ENCODE measurements around the gene LDAH.

LDAH gene

GRCh38 chr2:20691076-20691734 is 131.7 kb downstream of the LDAH start:
- no peaks in the 10 kb centered on the region for H3K27me3 ChIP-seq (replicated peaks in 2 of 5; ENCODE audit: control insufficient read depth in 4 of 5, insufficient read depth in 5 of 5, low read length in 4 of 5)
- CTCF ChIA-PET = interaction anchor here (0.9 to 3.0 kb wide), 2 partner anchors 14 to 30 kb away, joined by 3 to 14 read pairs; no protein-coding TSS in a partner anchor
- H3K27ac ChIP-seq (ENCODE audit: insufficient read depth in 1 of 2, low read depth in 1 of 2, low read length in 2 of 2, poor library complexity in 1 of 2, severe bottlenecking in 2 of 2) = no peak overlapping the region
- H3K4me1 ChIP-seq (ENCODE audit: control extremely low read depth in 1 of 4, control insufficient read depth in 4 of 4, insufficient read depth in 4 of 4, low read length in 3 of 4) = peaks cover 0 to 31% (median 2%) of the 10 kb centered on the region in 4 experiments
- POLR2A ChIA-PET = interaction anchor here (0.7 kb wide), 1 partner anchor 45 kb away, joined by 4 read pairs; no protein-coding TSS in a partner anchor
- DNase-seq = no peak
- peaks cover 4 to 52% (median 6%) of the 10 kb centered on the region in 4 experiments for H3K36me3 ChIP-seq (ENCODE audit: control insufficient read depth in 4 of 4, insufficient read depth in 4 of 4, low read length in 3 of 4)
- no peak overlapping the region for H3K4me3 ChIP-seq (ENCODE audit: control insufficient read depth in 1 of 7, extremely low read depth in 1 of 7, insufficient read depth in 4 of 7, low read depth in 2 of 7, low read length in 6 of 7)
- 96% methylated on average over 4 of the region's 6 CpGs for WGBS (ENCODE audit: insufficient coverage)
- H3K9me3 ChIP-seq (ENCODE audit: control extremely low read depth in 1 of 5, control insufficient read depth in 4 of 5, insufficient read depth in 2 of 5, low read depth in 1 of 5, low read length in 4 of 5) = no peaks in the 10 kb centered on the region

- WGBS (ENCODE audit: insufficient coverage) = 97% methylated on average over 11 of the region's 11 CpGs
- POLR2A ChIA-PET = no interaction called here
- no peaks in the 10 kb centered on the region for H3K9me3 ChIP-seq (ENCODE audit: control extremely low read depth in 1 of 5, control insufficient read depth in 4 of 5, insufficient read depth in 2 of 5, low read depth in 1 of 5, low read length in 4 of 5)
- no peak overlapping the region for H3K4me3 ChIP-seq (ENCODE audit: control insufficient read depth in 1 of 7, extremely low read depth in 1 of 7, insufficient read depth in 4 of 7, low read depth in 2 of 7, low read length in 6 of 7)
- H3K27ac ChIP-seq (ENCODE audit: insufficient read depth in 1 of 2, low read depth in 1 of 2, low read length in 2 of 2, poor library complexity in 1 of 2, severe bottlenecking in 2 of 2) = no peak overlapping the region
- no peak for DNase-seq
- CTCF ChIA-PET = interaction anchor here (0.9 to 1.2 kb wide), 2 partner anchors 9 to 92 kb away, joined by 3 read pairs; no protein-coding TSS in a partner anchor
- H3K4me1 ChIP-seq (ENCODE audit: control extremely low read depth in 1 of 4, control insufficient read depth in 4 of 4, insufficient read depth in 4 of 4, low read length in 3 of 4) = peaks cover 0 to 31% (median 2%) of the 10 kb centered on the region in 4 experiments
- H3K27me3 ChIP-seq (replicated peaks in 2 of 5; ENCODE audit: control insufficient read depth in 4 of 5, insufficient read depth in 5 of 5, low read length in 4 of 5) = no peaks in the 10 kb centered on the region
- peaks cover 3 to 55% (median 12%) of the 10 kb centered on the region in 4 experiments for H3K36me3 ChIP-seq (ENCODE audit: control insufficient read depth in 4 of 4, insufficient read depth in 4 of 4, low read length in 3 of 4)
These were observed 133.3 kb downstream of the LDAH start for GRCh38 chr2:20689428-20690264.

- DNase-seq = no peak
- H3K27me3 ChIP-seq (replicated peaks in 2 of 5; ENCODE audit: control insufficient read depth in 4 of 5, insufficient read depth in 5 of 5, low read length in 4 of 5) = no peaks in the 10 kb centered on the region
- no peak overlapping the region for H3K27ac ChIP-seq (ENCODE audit: insufficient read depth in 1 of 2, low read depth in 1 of 2, low read length in 2 of 2, poor library complexity in 1 of 2, severe bottlenecking in 2 of 2)
- H3K36me3 ChIP-seq (ENCODE audit: control insufficient read depth in 4 of 4, insufficient read depth in 4 of 4, low read length in 3 of 4) = peaks cover 7 to 55% (median 18%) of the 10 kb centered on the region in 4 experiments
- H3K4me1 ChIP-seq (ENCODE audit: control extremely low read depth in 1 of 4, control insufficient read depth in 4 of 4, insufficient read depth in 4 of 4, low read length in 3 of 4) = peaks cover 0 to 25% (median 4%) of the 10 kb centered on the region in 4 experiments
- ChIA-PET POLR2A (no interaction called here), CTCF (interaction anchor here (1.2 kb wide), 1 partner anchor 26 kb away, joined by 4 read pairs; no protein-coding TSS in a partner anchor)
- WGBS (ENCODE audit: insufficient coverage) = 100% methylated on average over 4 of the region's 4 CpGs
- no peaks in the 10 kb centered on the region for H3K9me3 ChIP-seq (ENCODE audit: control extremely low read depth in 1 of 5, control insufficient read depth in 4 of 5, insufficient read depth in 2 of 5, low read depth in 1 of 5, low read length in 4 of 5)
- no peak overlapping the region for H3K4me3 ChIP-seq (ENCODE audit: control insufficient read depth in 1 of 7, extremely low read depth in 1 of 7, insufficient read depth in 4 of 7, low read depth in 2 of 7, low read length in 6 of 7)
These were observed 135.6 kb downstream of the LDAH start for GRCh38 chr2:20687260-20687832.

DNA sequence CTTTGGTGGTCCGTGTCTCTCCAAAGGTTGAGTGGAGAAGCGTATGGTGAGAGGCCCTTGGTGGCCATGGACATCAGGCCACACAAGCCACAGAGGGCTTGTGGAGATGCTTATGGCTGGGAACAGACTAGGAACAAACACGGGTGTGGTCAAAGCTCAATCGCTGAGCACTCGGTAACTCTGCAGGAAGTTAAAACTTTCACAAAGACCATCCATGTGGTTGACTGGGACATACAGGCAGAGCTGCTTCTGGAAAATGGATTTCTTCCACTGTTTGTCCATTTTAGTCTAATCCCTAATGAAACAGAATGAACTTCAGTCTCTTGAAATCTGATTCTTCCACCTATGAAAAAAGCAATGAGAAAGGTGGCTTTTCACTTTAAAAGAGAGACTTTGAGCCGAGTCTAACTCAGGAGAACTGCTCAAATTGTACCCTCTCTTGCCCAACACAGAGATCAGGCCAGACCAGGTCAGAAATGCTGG is 138.3 kb downstream of the LDAH start:
- CTCF ChIA-PET = interaction anchor here (1.6 to 13.6 kb wide), 4 partner anchors 9 to 276 kb away, joined by 6 to 107 read pairs (median 21); no protein-coding TSS in a partner anchor
- Histone ChIP-seq H3K36me3 (ENCODE audit: control insufficient read depth in 4 of 4, insufficient read depth in 4 of 4, low read length in 3 of 4) (peaks cover 7 to 70% (median 28%) of the 10 kb centered on the region in 4 experiments), H3K4me3 (ENCODE audit: control insufficient read depth in 1 of 7, extremely low read depth in 1 of 7, insufficient read depth in 4 of 7, low read depth in 2 of 7, low read length in 6 of 7) (no peak overlapping the region), H3K9me3 (ENCODE audit: control extremely low read depth in 1 of 5, control insufficient read depth in 4 of 5, insufficient read depth in 2 of 5, low read depth in 1 of 5, low read length in 4 of 5) (no peaks in the 10 kb centered on the region), H3K27ac (ENCODE audit: insufficient read depth in 1 of 2, low read depth in 1 of 2, low read length in 2 of 2, poor library complexity in 1 of 2, severe bottlenecking in 2 of 2) (no peak overlapping the region), H3K27me3 (replicated peaks in 2 of 5; ENCODE audit: control insufficient read depth in 4 of 5, insufficient read depth in 5 of 5, low read length in 4 of 5) (no peaks in the 10 kb centered on the region), H3K4me1 (ENCODE audit: control extremely low read depth in 1 of 4, control insufficient read depth in 4 of 4, insufficient read depth in 4 of 4, low read length in 3 of 4) (peaks cover 0 to 16% (median 3%) of the 10 kb centered on the region in 4 experiments)
- WGBS (ENCODE audit: insufficient coverage) = 97% methylated on average over 5 of the region's 6 CpGs
- POLR2A ChIA-PET = interaction anchor here (0.5 kb wide), 1 partner anchor 480 kb away, joined by 3 read pairs; no protein-coding TSS in a partner anchor
- no peak for DNase-seq

- no peaks in the 10 kb centered on the region for H3K9me3 ChIP-seq (ENCODE audit: control extremely low read depth in 1 of 5, control insufficient read depth in 4 of 5, insufficient read depth in 2 of 5, low read depth in 1 of 5, low read length in 4 of 5)
- H3K27ac ChIP-seq (ENCODE audit: insufficient read depth in 1 of 2, low read depth in 1 of 2, low read length in 2 of 2, poor library complexity in 1 of 2, severe bottlenecking in 2 of 2) = no peak overlapping the region
- H3K27me3 ChIP-seq (replicated peaks in 2 of 5; ENCODE audit: control insufficient read depth in 4 of 5, insufficient read depth in 5 of 5, low read length in 4 of 5) = no peaks in the 10 kb centered on the region
- no peak overlapping the region for H3K4me3 ChIP-seq (ENCODE audit: control insufficient read depth in 1 of 7, extremely low read depth in 1 of 7, insufficient read depth in 4 of 7, low read depth in 2 of 7, low read length in 6 of 7)
- peaks cover 0 to 8% (median 3%) of the 10 kb centered on the region in 4 experiments for H3K4me1 ChIP-seq (ENCODE audit: control extremely low read depth in 1 of 4, control insufficient read depth in 4 of 4, insufficient read depth in 4 of 4, low read length in 3 of 4)
- DNase-seq = peak in 1 of 3 donors; percentile 35
- whole genome bisulfite sequencing (ENCODE audit: insufficient coverage) = 81% methylated on average over 5 of the region's 7 CpGs
- POLR2A ChIA-PET = no interaction called here
- CTCF ChIA-PET = interaction anchor here (0.5 to 13.6 kb wide), 12 partner anchors 10 to 286 kb away, joined by 3 to 107 read pairs (median 4); partner anchors contain the start of gene HS1BP3
- peaks cover 7 to 54% (median 30%) of the 10 kb centered on the region in 4 experiments for H3K36me3 ChIP-seq (ENCODE audit: control insufficient read depth in 4 of 4, insufficient read depth in 4 of 4, low read length in 3 of 4)
These were observed 140.6 kb downstream of the LDAH start for GRCh38 chr2:20682167-20682920.

GRCh38 chr2:20680744-20681375 is 142.0 kb downstream of the LDAH start:
- no peak overlapping the region for H3K4me3 ChIP-seq (ENCODE audit: control insufficient read depth in 1 of 7, extremely low read depth in 1 of 7, insufficient read depth in 4 of 7, low read depth in 2 of 7, low read length in 6 of 7)
- no peak for DNase-seq
- no peaks in the 10 kb centered on the region for H3K9me3 ChIP-seq (ENCODE audit: control extremely low read depth in 1 of 5, control insufficient read depth in 4 of 5, insufficient read depth in 2 of 5, low read depth in 1 of 5, low read length in 4 of 5)
- CTCF ChIA-PET = interaction anchor here (1.2 to 13.6 kb wide), 6 partner anchors 8 to 280 kb away, joined by 3 to 107 read pairs (median 8); partner anchors contain the start of gene HS1BP3
- POLR2A ChIA-PET = no interaction called here
- H3K4me1 ChIP-seq (ENCODE audit: control extremely low read depth in 1 of 4, control insufficient read depth in 4 of 4, insufficient read depth in 4 of 4, low read length in 3 of 4) = peaks cover 0 to 13% (median 3%) of the 10 kb centered on the region in 4 experiments
- no peaks in the 10 kb centered on the region for H3K27me3 ChIP-seq (replicated peaks in 2 of 5; ENCODE audit: control insufficient read depth in 4 of 5, insufficient read depth in 5 of 5, low read length in 4 of 5)
- H3K27ac ChIP-seq (ENCODE audit: insufficient read depth in 1 of 2, low read depth in 1 of 2, low read length in 2 of 2, poor library complexity in 1 of 2, severe bottlenecking in 2 of 2) = no peak overlapping the region
- peaks cover 3 to 39% (median 24%) of the 10 kb centered on the region in 4 experiments for H3K36me3 ChIP-seq (ENCODE audit: control insufficient read depth in 4 of 4, insufficient read depth in 4 of 4, low read length in 3 of 4)
- 86% methylated on average over 6 of the region's 10 CpGs for WGBS (ENCODE audit: insufficient coverage)
